SK-N-MC (cell line): ENCODE data around the gene CLCN6.

Experiments
- EZH2 ChIP-seq: fragments of 200-600 bp; sonication (generic); IDR thresholded peaks from one replicate; pipeline ENCODE4 v1.6.1; 2017; ENCODE audit warnings: antibody characterized with exemption
- FOXP2 ChIP-seq: optimal IDR thresholded peaks from 2 replicates; pipeline ENCODE3; 2011; ENCODE audit warnings: mild to moderate bottlenecking, moderate library complexity; ENCODE audit not compliant: insufficient read depth; ENCODE audit errors: extremely low read length, control extremely low read depth
- POLR2AphosphoS5 ChIP-seq: IDR thresholded peaks from 2 replicates; pipeline ENCODE4 v1.6.1; 2012; ENCODE audit warnings: mild to moderate bottlenecking, low read depth, low read length, borderline replicate concordance

DNA sequence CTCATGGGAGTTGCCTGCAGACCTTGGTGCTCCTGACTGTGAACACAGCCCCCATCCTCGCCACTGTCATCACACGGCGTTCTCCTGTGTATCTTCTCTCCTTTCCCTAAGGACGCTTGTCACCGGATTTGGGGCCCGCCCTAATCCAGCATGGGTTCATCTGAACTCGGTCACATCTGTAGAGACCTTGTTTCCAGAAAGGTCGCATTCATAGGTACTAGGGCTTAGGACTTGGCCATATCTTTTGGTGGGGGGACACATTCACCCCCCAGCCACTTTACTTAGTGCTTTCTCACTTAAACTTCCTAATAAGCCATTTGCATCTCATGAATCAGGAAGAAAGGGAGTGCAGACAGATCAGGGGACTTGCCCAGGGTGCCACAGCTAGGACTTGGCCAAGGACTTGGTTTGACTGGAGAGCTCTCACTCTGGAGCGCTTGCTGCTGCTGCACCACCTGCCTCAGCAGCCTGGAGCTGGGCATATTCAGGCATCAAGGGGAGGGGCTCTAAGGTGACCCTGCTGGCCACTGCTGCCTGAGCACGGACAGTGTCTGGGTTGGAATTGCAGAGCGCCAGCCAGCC, 31.9 kb downstream of the CLCN6 start:
- TF ChIP-seq POLR2AphosphoS5 (no peak), EZH2 (no peak), FOXP2 (no peak)
